HUES6 (cell line): Measurements from ENCODE around the gene TCF12.

Experiments used
- H3K27ac ChIP-seq: 2 replicates; pipeline ENCODE4 v1.7.0; 2013; ENCODE audit warnings: low read depth, mild to moderate bottlenecking, low read length, inconsistent platforms
- H3K27me3 ChIP-seq: 2 replicates; pipeline ENCODE4 v1.6.1; 2013; ENCODE audit warnings: low read length; ENCODE audit not compliant: control insufficient read depth, insufficient read depth
- H3K36me3 ChIP-seq: 2 replicates; pipeline ENCODE4 v1.6.1; 2013; ENCODE audit warnings: low read length; ENCODE audit not compliant: control insufficient read depth, insufficient read depth
- H3K4me1 ChIP-seq: 2 replicates; pipeline ENCODE4 v1.6.1; 2013; ENCODE audit warnings: low read length; ENCODE audit not compliant: control insufficient read depth, insufficient read depth
- H3K4me3 ChIP-seq: 2 replicates; pipeline ENCODE4 v1.5.1; 2013; ENCODE audit warnings: low read depth, low read length
- H3K9ac ChIP-seq: one replicate; pipeline ENCODE4 v1.6.1; 2013; ENCODE audit warnings: mild to moderate bottlenecking, low read length
- H3K9me3 ChIP-seq: 2 replicates; pipeline ENCODE4 v1.6.1; 2013; ENCODE audit warnings: low read depth, low read length; ENCODE audit not compliant: control insufficient read depth, insufficient read depth

TCF12 gene

DNA sequence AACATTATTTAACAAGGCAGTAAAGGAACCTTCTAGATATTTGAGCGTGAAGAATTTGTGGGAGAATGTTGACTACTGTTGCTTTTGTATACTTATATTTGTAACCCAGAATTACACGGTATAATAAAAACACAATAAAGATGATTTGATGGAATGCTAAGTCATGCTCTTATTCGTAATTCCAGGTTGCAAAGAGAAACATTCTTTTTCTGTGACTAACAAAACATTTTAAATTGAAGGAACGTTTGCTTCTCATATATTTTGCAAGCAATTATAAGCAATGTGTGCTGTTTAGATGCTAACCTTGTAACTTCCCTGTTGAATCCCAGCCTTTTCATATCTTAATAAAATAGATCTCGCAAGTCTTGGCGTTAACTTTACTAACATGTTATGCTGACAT lies 333.5 kb downstream of the TCF12 start:
- Histone ChIP-seq H3K4me3 (no peak overlapping the region), H3K27me3 (no peaks in the 10 kb centered on the region), H3K4me1 (peaks cover 26% of the 10 kb centered on the region), H3K36me3 (peaks cover 13% of the 10 kb centered on the region), H3K9ac (no peak overlapping the region), H3K9me3 (no peaks in the 10 kb centered on the region), H3K27ac (peak overlapping the region; percentile 58; the same call in 1 of the 2 replicates)

- Histone ChIP-seq H3K27ac (peak overlapping the region; percentile 58), H3K4me3 (no peak overlapping the region), H3K9me3 (no peaks in the 10 kb centered on the region), H3K9ac (no peak overlapping the region), H3K27me3 (no peaks in the 10 kb centered on the region), H3K36me3 (peaks cover 5% of the 10 kb centered on the region; the same call in 1 of the 2 replicates), H3K4me1 (peaks cover 26% of the 10 kb centered on the region)
Observed at GRCh38 chr15:57253082-57253481, 334.6 kb downstream of the TCF12 start.

GRCh38 chr15:57253500-57253899 lies 335.1 kb downstream of the TCF12 start:
- H3K36me3 ChIP-seq, result peaks cover 5% of the 10 kb centered on the region; the same call in 1 of the 2 replicates
- H3K27ac ChIP-seq, result peak overlapping the region; percentile 58; the same call in 1 of the 2 replicates
- no peak overlapping the region for H3K9ac ChIP-seq
- H3K27me3 ChIP-seq, result no peaks in the 10 kb centered on the region
- H3K4me1 ChIP-seq, result peaks cover 26% of the 10 kb centered on the region
- H3K4me3 ChIP-seq, result no peak overlapping the region
- H3K9me3 ChIP-seq, result no peaks in the 10 kb centered on the region

GRCh38 chr15:57255751-57256341 lies 337.4 kb downstream of the TCF12 start:
- H3K9me3 ChIP-seq, result no peaks in the 10 kb centered on the region
- no peak overlapping the region for H3K9ac ChIP-seq
- peaks cover 5% of the 10 kb centered on the region; the same call in 1 of the 2 replicates for H3K36me3 ChIP-seq
- H3K27ac ChIP-seq, result no peak overlapping the region; the same call in 1 of the 2 replicates
- peaks cover 38% of the 10 kb centered on the region for H3K4me1 ChIP-seq
- H3K4me3 ChIP-seq, result no peak overlapping the region
- no peaks in the 10 kb centered on the region for H3K27me3 ChIP-seq

DNA sequence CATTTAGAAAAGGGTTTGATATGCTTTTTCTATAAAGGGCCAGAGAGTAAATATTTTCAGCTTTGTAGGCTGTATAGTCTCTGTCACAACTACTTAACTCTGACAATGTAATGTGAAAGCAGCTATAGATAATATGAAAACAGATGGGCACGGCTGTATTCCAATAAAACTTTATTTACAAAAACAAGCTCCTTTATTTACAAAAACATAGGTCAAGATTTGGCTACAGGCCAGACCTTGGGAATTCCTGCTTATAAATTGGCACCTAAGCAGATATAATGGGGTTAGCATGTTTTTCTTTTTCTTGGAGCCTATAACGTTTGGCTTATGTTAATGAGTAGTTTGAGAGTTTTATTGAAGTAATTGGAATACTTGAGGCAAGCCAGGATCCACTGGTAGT lies 338.5 kb downstream of the TCF12 start:
- no peak overlapping the region for H3K27ac ChIP-seq
- H3K4me3 ChIP-seq, result no peak overlapping the region
- H3K9me3 ChIP-seq, result no peaks in the 10 kb centered on the region
- H3K4me1 ChIP-seq, result peaks cover 34% of the 10 kb centered on the region
- H3K36me3 ChIP-seq, result peaks cover 8% of the 10 kb centered on the region
- no peaks in the 10 kb centered on the region for H3K27me3 ChIP-seq
- no peak overlapping the region for H3K9ac ChIP-seq

DNA sequence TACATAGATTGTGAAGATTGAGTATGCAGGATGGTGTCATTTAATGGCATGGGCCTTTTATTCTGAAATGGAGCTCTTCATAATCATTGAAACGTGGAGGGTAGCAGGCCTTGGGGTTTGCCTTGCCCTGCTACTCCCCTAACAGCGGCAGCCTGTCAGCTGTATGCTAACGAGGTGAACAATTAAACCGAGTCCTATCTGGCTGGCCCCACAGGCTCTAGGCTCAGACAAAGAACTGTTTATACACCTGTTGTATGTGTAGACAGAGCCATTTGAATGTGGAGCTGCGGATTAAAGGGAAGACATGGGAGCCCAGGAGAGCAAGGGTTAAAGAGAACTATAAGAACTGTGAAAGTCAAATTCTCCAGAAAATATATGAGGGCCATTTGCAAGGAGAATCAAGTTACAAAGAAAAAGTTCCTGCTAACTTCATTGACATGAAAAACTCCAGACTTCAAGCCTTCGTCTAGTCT lies 341.2 kb downstream of the TCF12 start:
- Histone ChIP-seq H3K4me1 (peaks cover 17% of the 10 kb centered on the region), H3K27ac (no peak overlapping the region), H3K36me3 (peaks cover 24% of the 10 kb centered on the region), H3K9ac (no peak overlapping the region), H3K9me3 (no peaks in the 10 kb centered on the region), H3K4me3 (no peak overlapping the region), H3K27me3 (no peaks in the 10 kb centered on the region)

DNA sequence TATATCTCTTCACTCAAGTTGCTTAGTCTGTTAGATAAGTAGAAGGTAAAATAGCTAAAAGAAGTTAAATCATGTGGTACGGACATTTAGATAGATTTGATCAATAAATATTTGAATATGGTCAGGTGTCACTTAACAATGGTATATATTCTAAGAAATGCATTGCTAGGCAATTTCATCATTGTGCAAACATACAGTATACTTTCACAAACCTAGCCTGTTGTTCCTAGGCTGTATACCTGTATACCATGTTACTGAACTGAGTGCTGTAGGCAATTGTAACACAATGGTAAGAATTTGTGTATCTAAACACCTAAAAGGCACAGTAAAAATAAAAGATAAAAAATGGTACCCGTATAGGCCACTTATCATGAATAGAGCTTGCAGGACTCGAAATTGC lies 345.1 kb downstream of the TCF12 start:
- Histone ChIP-seq H3K36me3 (peaks cover 29% of the 10 kb centered on the region), H3K9me3 (no peaks in the 10 kb centered on the region), H3K4me1 (peaks cover 13% of the 10 kb centered on the region), H3K9ac (no peak overlapping the region), H3K27ac (no peak overlapping the region), H3K4me3 (no peak overlapping the region), H3K27me3 (no peaks in the 10 kb centered on the region)

DNA sequence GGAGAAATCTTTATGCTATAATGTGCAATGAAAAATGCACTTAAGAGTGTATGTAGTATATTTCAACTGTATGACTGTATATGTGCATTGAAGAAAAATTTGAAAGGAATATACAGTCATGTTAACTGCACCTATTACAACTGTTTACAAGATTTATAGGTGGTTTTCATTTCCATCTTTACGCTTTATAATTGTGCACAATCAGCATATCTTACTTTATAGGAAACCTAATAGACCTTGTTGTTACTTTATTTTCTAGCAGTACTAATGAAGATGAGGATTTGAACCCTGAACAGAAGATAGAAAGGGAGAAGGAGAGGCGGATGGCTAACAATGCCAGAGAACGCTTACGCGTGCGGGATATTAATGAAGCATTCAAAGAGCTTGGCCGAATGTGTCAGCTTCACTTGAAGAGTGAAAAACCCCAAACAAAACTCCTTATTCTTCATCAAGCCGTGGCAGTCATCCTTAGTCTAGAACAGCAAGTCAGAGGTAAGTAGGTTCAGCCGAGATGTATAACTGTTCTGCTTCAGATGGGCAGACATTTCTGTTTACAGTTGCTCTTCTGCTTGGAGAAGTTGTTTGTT lies 354.4 kb downstream of the TCF12 start:
- H3K9ac ChIP-seq, result no peak overlapping the region
- no peak overlapping the region for H3K4me3 ChIP-seq
- H3K27ac ChIP-seq, result no peak overlapping the region
- peaks cover 33% of the 10 kb centered on the region for H3K36me3 ChIP-seq
- no peaks in the 10 kb centered on the region for H3K27me3 ChIP-seq
- no peaks in the 10 kb centered on the region for H3K9me3 ChIP-seq
- H3K4me1 ChIP-seq, result no peaks in the 10 kb centered on the region

DNA sequence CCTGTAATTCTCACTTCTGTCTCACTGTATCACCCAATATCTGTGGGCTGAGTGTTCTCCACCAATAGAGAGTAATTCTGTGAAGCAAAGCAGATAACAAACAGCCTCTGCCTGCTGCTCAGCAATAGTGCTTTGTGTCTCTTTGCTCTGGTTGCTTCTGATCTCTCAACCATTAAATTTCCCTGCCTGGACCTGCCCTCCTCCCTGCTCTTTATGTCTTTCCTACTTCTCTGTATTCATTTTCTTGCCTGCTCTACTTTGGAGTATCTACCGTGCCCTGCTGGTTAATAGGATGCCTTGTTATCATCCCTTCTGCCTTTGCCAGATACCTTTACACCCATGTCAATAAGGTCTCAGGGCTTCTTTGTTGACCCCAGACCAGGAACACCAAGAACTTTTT lies 355.0 kb downstream of the TCF12 start:
- peaks cover 33% of the 10 kb centered on the region for H3K36me3 ChIP-seq
- H3K27ac ChIP-seq, result no peak overlapping the region

DNA sequence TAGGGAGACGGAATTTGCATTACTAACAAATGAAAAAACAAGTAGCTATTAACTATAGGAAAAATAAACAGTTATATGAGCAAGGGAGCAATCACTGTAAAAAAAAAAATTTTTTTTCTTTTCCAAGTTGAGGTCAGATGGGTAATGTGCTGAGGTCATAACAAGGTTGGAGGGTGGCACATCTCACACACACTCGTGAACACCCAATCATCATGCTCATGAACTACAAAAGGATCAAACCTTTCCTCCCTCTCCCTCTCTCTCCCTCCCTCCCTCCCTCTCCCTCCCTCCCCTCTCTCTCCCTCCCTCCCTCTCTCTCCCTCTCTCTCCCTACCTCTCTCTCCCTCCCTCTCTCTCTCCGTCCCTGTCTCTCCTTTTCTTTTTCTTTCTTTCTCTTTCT lies 360.0 kb downstream of the TCF12 start:
- Histone ChIP-seq H3K36me3 (peaks cover 34% of the 10 kb centered on the region), H3K9me3 (no peaks in the 10 kb centered on the region), H3K9ac (no peak overlapping the region), H3K27ac (no peak overlapping the region), H3K4me3 (no peak overlapping the region), H3K27me3 (no peaks in the 10 kb centered on the region), H3K4me1 (peaks cover 9% of the 10 kb centered on the region)

More for the DNA sequence above, 355.0 kb downstream of the TCF12 start:
- H3K9ac ChIP-seq, result no peak overlapping the region
- no peaks in the 10 kb centered on the region for H3K27me3 ChIP-seq
- H3K4me3 ChIP-seq, result no peak overlapping the region
- no peaks in the 10 kb centered on the region for H3K9me3 ChIP-seq
- no peaks in the 10 kb centered on the region for H3K4me1 ChIP-seq

DNA sequence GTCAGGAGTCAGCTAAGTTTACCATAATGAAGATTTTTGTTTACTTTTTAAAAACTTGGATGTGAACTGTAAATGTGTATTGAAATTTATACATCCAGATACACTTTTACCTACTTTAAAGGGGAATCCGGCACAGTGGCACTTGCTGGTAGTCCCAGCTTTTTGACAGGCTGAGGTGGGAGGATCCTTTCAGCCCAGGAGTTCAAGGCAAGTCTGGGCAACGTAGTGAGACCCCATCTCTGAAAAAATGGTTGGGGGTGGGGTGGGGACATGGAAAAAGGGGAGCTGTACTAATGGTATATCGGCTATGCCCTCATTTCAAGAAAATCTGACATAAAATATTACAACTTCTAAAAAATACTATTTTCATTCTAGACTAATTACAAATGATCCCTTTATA lies 362.0 kb downstream of the TCF12 start:
- H3K36me3 ChIP-seq, result peaks cover 21% of the 10 kb centered on the region
- H3K27me3 ChIP-seq, result no peaks in the 10 kb centered on the region
- H3K4me1 ChIP-seq, result peaks cover 9% of the 10 kb centered on the region
- H3K27ac ChIP-seq, result no peak overlapping the region
- no peaks in the 10 kb centered on the region for H3K9me3 ChIP-seq
- no peak overlapping the region for H3K9ac ChIP-seq
- H3K4me3 ChIP-seq, result no peak overlapping the region
